GM12878 (cell line): ENCODE measurements around the gene PRKCZ. TPM values are rescaled to one million over a fixed set of nuclear protein-coding genes. Genes with fewer than 3 reads are reported as not detected.

Experiments
- ATAC-seq: fragments of 200-7000 bp; cut with Tn5 transposase; 3 replicates; pipeline ENCODE4 v1.9.1; 2020; ENCODE audit warnings: mild to moderate bottlenecking, moderate library complexity
- BruUV-seq: library from RNA; stranded (reverse); fragments of 400-500 nt; replicated peaks from 2 replicates; lab custom pipeline; 2021; lab: Mats Ljungman, UMichigan
- CTCF ChIA-PET: fragments of 300-600 bp; sonication (Branson Sonifier 250); formaldehyde crosslinking; extraction: SDS; loops from one replicate; lab custom pipeline; 2021; ENCODE audit warnings: inconsistent platforms; lab: Yijun Ruan, JAX
- POLR2A ChIA-PET: fragments of 350-600 bp; formaldehyde crosslinking; extraction: SDS; loops from one replicate; lab custom pipeline; 2021; ENCODE audit warnings: inconsistent platforms; lab: Charles Lee
- RAD21 ChIA-PET: fragments of 300-600 bp; sonication (Branson Sonifier 250); formaldehyde crosslinking; loops from one replicate; lab custom pipeline; 2023; ENCODE audit warnings: antibody characterized with exemption; ENCODE audit not compliant: unreplicated experiment; lab: Charles Lee
- SMC1A ChIA-PET: fragments of 300-600 bp; sonication (Branson Sonifier 250); formaldehyde crosslinking; loops from one replicate; lab custom pipeline; 2023; ENCODE audit not compliant: unreplicated experiment, uncharacterized antibody; lab: Charles Lee
- DNase-seq: peaks from one replicate; pipeline ENCODE4 v3.0.0-alpha.2; 2011; ENCODE audit warnings: low read depth, low spot score
- FAIRE-seq: peaks from 3 replicates; lab custom pipeline; 2011; peaks lifted over from hg19 to GRCh38; lab: Jason Lieb, UNC
- H2AFZ ChIP-seq: 2 replicates; pipeline ENCODE4 v1.6.0; 2011; ENCODE audit warnings: low read depth, low read length, control low read depth; ENCODE audit not compliant: control insufficient read depth
- H3K27ac ChIP-seq: 2 replicates; pipeline ENCODE4 v1.5.1; 2011; ENCODE audit warnings: control low read depth; ENCODE audit not compliant: control insufficient read depth, insufficient read depth
- H3K27me3 ChIP-seq, 2 experiments: replicated peaks in 1 of 2; 2 replicates each; pipeline versions ENCODE4 v1.6.0 to v1.6.1; 2011; ENCODE audit warnings: low read length in 1 of 2; ENCODE audit not compliant: control insufficient read depth in 2 of 2, insufficient read depth in 2 of 2
- H3K36me3 ChIP-seq, 2 experiments: 2 replicates each; pipeline ENCODE4 v1.5.1; 2011; ENCODE audit warnings: low read length in 1 of 2; ENCODE audit not compliant: control insufficient read depth in 2 of 2, insufficient read depth in 2 of 2
- H3K4me1 ChIP-seq: 2 replicates; pipeline ENCODE4 v1.6.1; 2011; ENCODE audit warnings: mild to moderate bottlenecking, low read length, moderate library complexity, mixed read lengths; ENCODE audit not compliant: control insufficient read depth, insufficient read depth
- H3K4me2 ChIP-seq: 2 replicates; pipeline ENCODE4 v1.6.0; 2011; ENCODE audit warnings: control low read depth; ENCODE audit not compliant: control insufficient read depth, insufficient read depth
- H3K4me3 ChIP-seq: fragments of 200-600 bp; sonication (generic); 2 replicates; pipeline ENCODE4 v1.5.1; 2016
- H3K79me2 ChIP-seq: 2 replicates; pipeline ENCODE4 v1.6.0; 2011; ENCODE audit warnings: low read length; ENCODE audit not compliant: control insufficient read depth, insufficient read depth
- H3K9ac ChIP-seq: 2 replicates; pipeline ENCODE4 v1.8.0; 2011; ENCODE audit warnings: low read length, control low read depth, mixed read lengths; ENCODE audit not compliant: control insufficient read depth, insufficient read depth
- H3K9me3 ChIP-seq: replicated peaks from 3 replicates; pipeline ENCODE4 v1.5.1; 2011; ENCODE audit warnings: mild to moderate bottlenecking, low read length; ENCODE audit not compliant: control insufficient read depth, insufficient read depth
- H4K20me1 ChIP-seq: 2 replicates; pipeline ENCODE4 v1.6.0; 2011; ENCODE audit not compliant: control insufficient read depth, insufficient read depth
- BHLHE40 ChIP-seq, 2 experiments: fragments of 450-650 bp in 1 of 2; IDR thresholded peaks; 2 replicates each; pipeline ENCODE4 v1.6.1; 2011 to 2017; ENCODE audit warnings: low read depth in 2 of 2, borderline replicate concordance in 1 of 2, improper control_type of control experiment in 1 of 2, low read length in 1 of 2, mild to moderate bottlenecking in 1 of 2
- ESRRA ChIP-seq: IDR thresholded peaks from 2 replicates; pipeline ENCODE4 v1.6.1; 2012; ENCODE audit warnings: mild to moderate bottlenecking, low read length, improper control_type of control experiment
- FOS ChIP-seq: IDR thresholded peaks from 3 replicates; pipeline ENCODE4 v1.6.1; 2011; ENCODE audit warnings: borderline replicate concordance; ENCODE audit not compliant: insufficient read length; ENCODE audit errors: extremely low read depth
- MYC ChIP-seq: IDR thresholded peaks from 2 replicates; pipeline ENCODE4 v1.6.1; 2011; ENCODE audit warnings: mild to moderate bottlenecking, low read length, moderate library complexity, inconsistent platforms; ENCODE audit not compliant: insufficient read depth, insufficient replicate concordance, insufficient read length, severe bottlenecking
- NR2C1 ChIP-seq: fragments of 450-650 bp; IDR thresholded peaks from 2 replicates; pipeline ENCODE4 v1.6.1; 2017; ENCODE audit warnings: antibody characterized with exemption, mild to moderate bottlenecking, moderate library complexity
- ZBTB33 ChIP-seq: fragments of 450-650 bp; IDR thresholded peaks from 2 replicates; pipeline ENCODE4 v1.6.1; 2017; ENCODE audit warnings: mild to moderate bottlenecking
- ZBTB4 ChIP-seq: fragments of 450-650 bp; formaldehyde crosslinking; IDR thresholded peaks from 2 replicates; pipeline ENCODE4 v1.4.0; 2022; ENCODE audit warnings: mild to moderate bottlenecking, moderate library complexity
- ZBTB40 ChIP-seq: fragments of 450-650 bp; IDR thresholded peaks from 2 replicates; pipeline ENCODE4 v1.6.1; 2016; ENCODE audit warnings: mild to moderate bottlenecking, moderate library complexity, borderline replicate concordance
- WGBS: methylation state at CpG from one replicate; pipeline ENCODE4 v1.1.6; 2016; ENCODE audit warnings: low lambda C conversion rate; ENCODE audit not compliant: insufficient replicate concordance, insufficient coverage; ENCODE audit errors: missing lambda C conversion rate; 5-methylcytosine and 5-hydroxymethylcytosine counted together
- in situ Hi-C: fragments of 300-500 bp; cut with MboI; formaldehyde crosslinking; loops from 9 replicates; pipeline ENCODE4 v1.14.3; 2018; ENCODE audit warnings: mixed read lengths
- intact Hi-C: fragments of 100-400 bp; cut with micrococcal nuclease; formaldehyde crosslinking; loops from one replicate; pipeline ENCODE4 v1.14.2; 2022; ENCODE audit not compliant: unreplicated experiment
- polyA plus RNA-seq, 11 experiments: library from polyadenylated mRNA; depleted of rRNA in 4 of 11; unstranded in 6 of 11; stranded (reverse) in 5 of 11; fragments of >200 nt; fragmentation: Nextera tagmentation in 4 of 11; fragmentation: Illumina TruSeq in 1 of 11; extraction: Ambion mirVana in 4 of 11; extraction: Trizol in 1 of 11; gene quantifications; 1 replicate in 1 of 11; 2 replicates in 10 of 11; pipeline versions ENCODE4 v1.2.1 to v1.2.3, GENCODE V29; 2011 to 2016; ENCODE audit warnings: inconsistent platforms in 2 of 11, missing spikeins in 2 of 11, low read depth in 1 of 11
- total RNA-seq, 4 experiments: library from RNA; depleted of rRNA in 3 of 4; stranded (reverse); fragments of >200 nt in 3 of 4; fragmentation: Illumina TruSeq in 1 of 4; extraction: Trizol in 1 of 4; gene quantifications; 2 replicates each; pipeline versions ENCODE4 v1.2.1 to v1.2.3, GENCODE V29; 2013 to 2021

Gene PRKCZ
- total and polyA plus RNA-seq, 10 of the 15 experiments (the other 5 are each of a cell fraction or from before 2014, with no cell fraction given), result 0.05 to 1.9 (median 0.64) TPM; not detected in 1

GRCh38 chr1:2181271-2181670 lies 131.1 kb downstream of the PRKCZ start:
- ChIA-PET CTCF (no interaction called here), POLR2A (no interaction called here), RAD21 (no interaction called here), SMC1A (no interaction called here)
- Histone ChIP-seq H3K36me3 (no peaks in the 10 kb centered on the region), H3K4me2 (no peak overlapping the region), H3K27ac (no peak overlapping the region), H3K4me3 (no peak overlapping the region), H4K20me1 (no peaks in the 10 kb centered on the region), H3K9me3 (no peaks in the 10 kb centered on the region), H3K79me2 (no peaks in the 10 kb centered on the region), H3K9ac (no peak overlapping the region), H3K27me3 (no peaks in the 10 kb centered on the region), H2AFZ (no peak overlapping the region), H3K4me1 (no peaks in the 10 kb centered on the region)
- 90% methylated on average over 6 of the region's 14 CpGs for WGBS
- in situ Hi-C loops (no loop called here), intact Hi-C loops (no loop called here)
- ATAC-seq (no peak), DNase-seq (no peak), FAIRE-seq (no peak)
- no TSS peak for BruUV-seq
- TF ChIP-seq NR2C1, result no peak
- TF ChIP-seq ESRRA, result no peak
- TF ChIP-seq MYC, result no peak

DNA sequence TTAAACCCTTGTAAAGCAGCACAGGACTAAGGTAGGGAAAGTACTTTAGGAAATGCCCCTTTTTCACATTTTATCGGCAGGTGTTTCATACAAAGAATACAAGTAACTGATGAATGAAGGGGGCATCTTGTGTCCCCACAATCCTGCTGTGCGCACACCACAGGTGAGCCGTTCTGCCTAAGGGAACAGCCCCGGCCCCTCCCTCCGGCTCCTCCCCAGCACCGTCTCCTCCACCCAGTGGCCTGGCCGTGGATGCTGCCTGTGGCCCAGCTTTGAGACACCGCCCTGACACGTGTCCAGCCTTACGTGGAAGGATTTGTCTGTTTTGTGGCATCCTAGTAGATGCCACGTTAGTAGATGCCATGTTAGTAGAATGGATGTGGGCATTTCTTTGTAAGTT lies 131.5 kb downstream of the PRKCZ start:
- ChIA-PET SMC1A (no interaction called here), POLR2A (no interaction called here), RAD21 (no interaction called here), CTCF (no interaction called here)
- in situ Hi-C loops (no loop called here), intact Hi-C loops (no loop called here)
- BruUV-seq, result no TSS peak
- FAIRE-seq, result no peak
- Histone ChIP-seq H3K79me2 (no peaks in the 10 kb centered on the region), H3K4me2 (no peak overlapping the region), H3K36me3 (no peaks in the 10 kb centered on the region), H3K4me3 (no peak overlapping the region), H3K9me3 (no peaks in the 10 kb centered on the region), H2AFZ (no peak overlapping the region), H3K27me3 (no peaks in the 10 kb centered on the region), H3K27ac (no peak overlapping the region), H3K4me1 (no peaks in the 10 kb centered on the region), H3K9ac (no peak overlapping the region), H4K20me1 (no peaks in the 10 kb centered on the region)
- 87% methylated on average over 11 of the region's 11 CpGs for WGBS
- DNase-seq, result no peak
- ATAC-seq, result no peak
- TF ChIP-seq FOS, result no peak
- no peak for TF ChIP-seq ZBTB40
- no peak for TF ChIP-seq ZBTB4
- TF ChIP-seq ZBTB33, result no peak
- no peak for TF ChIP-seq BHLHE40 (IDR thresholded peaks at IDR 0.05; ENCODE audit: borderline replicate concordance in 1 of 2, low read depth in 2 of 2, low read length in 1 of 2)
